ENCODE results near the gene CHRNA4. TPM values are rescaled to one million over a fixed set of nuclear protein-coding genes. Genes with fewer than 3 reads are reported as not detected.

Gene CHRNA4
- total RNA-seq, 1 experiment from 2014 or later: 2.4 TPM

- no peak for TF ChIP-seq POLR2AphosphoS5 (IDR thresholded peaks at IDR 0.05; ENCODE audit: low read depth, low read length)
- no peak for TF ChIP-seq REST (IDR thresholded peaks at IDR 0.05; ENCODE audit: insufficient read depth in 1 of 2, low read depth in 2 of 2, low read length in 1 of 2)
- no peak for TF ChIP-seq TCF7L2 (IDR thresholded peaks at IDR 0.05; ENCODE audit: low read depth, low read length)
- TF ChIP-seq CTCF (IDR thresholded peaks at IDR 0.05): no peak
- no peak for TF ChIP-seq SIN3A (IDR thresholded peaks at IDR 0.05; ENCODE audit: borderline replicate concordance, insufficient read depth, low read depth, low read length)
- H3K4me1 ChIP-seq (ENCODE audit: control insufficient read depth, insufficient read depth, low read length): no peaks in the 10 kb centered on the region
- ATAC-seq (no peak), DNase-seq (ENCODE audit: low read depth, low spot score) (no peak)
- no peak overlapping the region for H3K27ac ChIP-seq (ENCODE audit: low read length)
- ChIA-PET POLR2A (no interaction called here), CTCF (interaction anchor here (0.9 kb wide), 2 partner anchors 11 to 61 kb away, joined by 3 read pairs; no protein-coding TSS in a partner anchor)
- no peak overlapping the region for H3K4me3 ChIP-seq (ENCODE audit: low read depth in 2 of 2, low read length in 2 of 2)
- BruUV-seq (replicated peaks): no TSS peak
- no peaks in the 10 kb centered on the region for H3K27me3 ChIP-seq (ENCODE audit: control insufficient read depth, insufficient read depth, low read length)
- no peaks in the 10 kb centered on the region for H3K36me3 ChIP-seq (ENCODE audit: control insufficient read depth, insufficient read depth, low read length)
- intact Hi-C loops (cut with micrococcal nuclease; ENCODE audit: unreplicated experiment) (no loop called here), in situ Hi-C loops (cut with HindIII; ENCODE audit: low pct_unique_long_range_greater_than_20kb, low sequenced_read_pairs) (no loop called here)
- H3K9me3 ChIP-seq (ENCODE audit: control insufficient read depth, insufficient read depth, low read depth, low read length): no peaks in the 10 kb centered on the region
These were observed 8.8 kb upstream of the CHRNA4 start for GRCh38 chr20:63369724-63370617.

GRCh38 chr20:63369024-63369530, 7.9 kb upstream of the CHRNA4 start:
- ATAC-seq: no peak
- no peak for TF ChIP-seq SIN3A (IDR thresholded peaks at IDR 0.05; ENCODE audit: borderline replicate concordance, insufficient read depth, low read depth, low read length)
- Histone ChIP-seq H3K36me3 (ENCODE audit: control insufficient read depth, insufficient read depth, low read length) (no peaks in the 10 kb centered on the region), H3K4me1 (ENCODE audit: control insufficient read depth, insufficient read depth, low read length) (no peaks in the 10 kb centered on the region), H3K4me3 (ENCODE audit: low read depth in 2 of 2, low read length in 2 of 2) (no peak overlapping the region), H3K27me3 (ENCODE audit: control insufficient read depth, insufficient read depth, low read length) (no peaks in the 10 kb centered on the region), H3K27ac (ENCODE audit: low read length) (no peak overlapping the region), H3K9me3 (ENCODE audit: control insufficient read depth, insufficient read depth, low read depth, low read length) (no peaks in the 10 kb centered on the region)
- no peak for DNase-seq (ENCODE audit: low read depth, low spot score)
- ChIA-PET POLR2A (no interaction called here), CTCF (no interaction called here)
- intact Hi-C loops (cut with micrococcal nuclease; ENCODE audit: unreplicated experiment) (no loop called here), in situ Hi-C loops (cut with HindIII; ENCODE audit: low pct_unique_long_range_greater_than_20kb, low sequenced_read_pairs) (no loop called here)
- BruUV-seq (replicated peaks): no TSS peak

- H3K9me3 ChIP-seq (ENCODE audit: control insufficient read depth, insufficient read depth, low read depth, low read length): no peaks in the 10 kb centered on the region
- ATAC-seq (no peak), DNase-seq (ENCODE audit: low read depth, low spot score) (no peak)
- H3K36me3 ChIP-seq (ENCODE audit: control insufficient read depth, insufficient read depth, low read length): no peaks in the 10 kb centered on the region
- intact Hi-C loops (cut with micrococcal nuclease; ENCODE audit: unreplicated experiment) (no loop called here), in situ Hi-C loops (cut with HindIII; ENCODE audit: low pct_unique_long_range_greater_than_20kb, low sequenced_read_pairs) (no loop called here)
- H3K27me3 ChIP-seq (ENCODE audit: control insufficient read depth, insufficient read depth, low read length): no peaks in the 10 kb centered on the region
- BruUV-seq (replicated peaks): no TSS peak
- H3K4me3 ChIP-seq (ENCODE audit: low read depth in 2 of 2, low read length in 2 of 2): no peak overlapping the region
- ChIA-PET CTCF (no interaction called here), POLR2A (interaction anchor here (0.6 kb wide), 1 partner anchor 36 kb away, joined by 5 read pairs; no protein-coding TSS in a partner anchor)
- no peak overlapping the region for H3K27ac ChIP-seq (ENCODE audit: low read length)
- no peak for TF ChIP-seq SIN3A (IDR thresholded peaks at IDR 0.05; ENCODE audit: borderline replicate concordance, insufficient read depth, low read depth, low read length)
- no peak for TF ChIP-seq CTCF (IDR thresholded peaks at IDR 0.05)
- TF ChIP-seq REST (IDR thresholded peaks at IDR 0.05; ENCODE audit: insufficient read depth in 1 of 2, low read depth in 2 of 2, low read length in 1 of 2): no peak
- TF ChIP-seq TCF7L2 (IDR thresholded peaks at IDR 0.05; ENCODE audit: low read depth, low read length): no peak
- TF ChIP-seq POLR2AphosphoS5 (IDR thresholded peaks at IDR 0.05; ENCODE audit: low read depth, low read length): no peak
- no peaks in the 10 kb centered on the region for H3K4me1 ChIP-seq (ENCODE audit: control insufficient read depth, insufficient read depth, low read length)
These were observed 7.0 kb upstream of the CHRNA4 start for GRCh38 chr20:63368151-63368550.
